HCT116 (cell line): ENCODE results near the gene PPM1H. TPM values are rescaled to one million over a fixed set of nuclear protein-coding genes. Genes with fewer than 3 reads are reported as not detected.

Experiments
- ATAC-seq: fragments of 200-7000 bp; cut with Tn5 transposase; 2 replicates; pipeline ENCODE4 v1.9.1; 2020; ENCODE audit warnings: mild to moderate bottlenecking, moderate library complexity
- BruUV-seq: library from RNA; stranded (reverse); fragments of 400-500 nt; replicated peaks from 2 replicates; lab custom pipeline; 2021; lab: Mats Ljungman, UMichigan
- CTCF ChIA-PET: fragments of 300-600 bp; sonication (Branson Sonifier 250); formaldehyde crosslinking; loops from one replicate; lab custom pipeline; 2021; ENCODE audit warnings: antibody characterized with exemption; lab: Charles Lee
- POLR2A ChIA-PET: fragments of 300-600, 350-600 bp; sonication (Branson Sonifier 250); formaldehyde crosslinking; loops from one replicate; lab custom pipeline; 2021; ENCODE audit warnings: antibody characterized with exemption; lab: Charles Lee
- RAD21 ChIA-PET, 2 experiments: fragments of 300-600 bp; sonication (Branson Sonifier 250); formaldehyde crosslinking; loops; one replicate each; lab custom pipeline; 2023; ENCODE audit warnings: low total read pairs in 2 of 2; ENCODE audit not compliant: uncharacterized antibody in 2 of 2, unreplicated experiment in 2 of 2, low non-redundant PET in 1 of 2; lab: Charles Lee
- DNase-seq: peaks from one replicate; pipeline ENCODE4 v3.0.0-alpha.2; 2010; ENCODE audit warnings: low read depth, low spot score
- H2AFZ ChIP-seq: fragments of 200-600 bp; shearing (Covaris generic), sonication (generic); 2 replicates; pipeline ENCODE4 v1.6.1; 2017; ENCODE audit warnings: low read depth, mixed run types, mixed read lengths, antibody characterized with exemption, low read length; ENCODE audit not compliant: poor library complexity, severe bottlenecking
- H3K27ac ChIP-seq: 2 replicates; pipeline ENCODE4 v1.5.1; 2012; ENCODE audit warnings: low read depth, low read length
- H3K27me3 ChIP-seq: fragments of 200-600 bp; sonication (generic); 2 replicates; pipeline ENCODE4 v1.6.1; 2016; ENCODE audit warnings: mixed run types, low read length, mixed read lengths; ENCODE audit not compliant: insufficient read depth
- H3K36me3 ChIP-seq, 2 experiments: fragments of 200-500 bp in 1 of 2; fragments of 200-600 bp in 1 of 2; sonication (Bioruptor generic) in 1 of 2; sonication (generic) in 1 of 2; 2 replicates each; pipeline versions ENCODE4 v1.5.1 to v1.6.1; 2014 to 2016; ENCODE audit warnings: low read length in 2 of 2, inconsistent platforms in 1 of 2, mixed read lengths in 1 of 2, mixed run types in 1 of 2; ENCODE audit not compliant: insufficient read depth in 2 of 2, control insufficient read depth in 1 of 2
- H3K4me1 ChIP-seq, 2 experiments: fragments of 200-600 bp in 1 of 2; sonication (generic) in 1 of 2; 2 replicates each; pipeline versions ENCODE4 v1.5.1 to v1.6.1; 2012 to 2017; ENCODE audit warnings: low read length in 2 of 2, inconsistent platforms in 1 of 2, mild to moderate bottlenecking in 1 of 2, mixed read lengths in 1 of 2, mixed run types in 1 of 2, moderate library complexity in 1 of 2; ENCODE audit not compliant: insufficient read depth in 2 of 2, control insufficient read depth in 1 of 2
- H3K4me2 ChIP-seq: fragments of 200-600 bp; sonication (generic); 2 replicates; pipeline ENCODE4 v1.6.1; 2017; ENCODE audit warnings: mixed run types, low read length, mixed read lengths
- H3K4me3 ChIP-seq, 2 experiments: fragments of 200-600 bp in 1 of 2; sonication (generic) in 1 of 2; replicated peaks in 1 of 2; 2 replicates each; pipeline ENCODE4 v1.5.1; 2011 to 2016; ENCODE audit warnings: low read length in 2 of 2, control low read depth in 1 of 2, low read depth in 1 of 2, mild to moderate bottlenecking in 1 of 2, mixed read lengths in 1 of 2, mixed run types in 1 of 2
- H3K79me2 ChIP-seq: fragments of 200-600 bp; sonication (generic); 2 replicates; pipeline ENCODE4 v1.6.1; 2017; ENCODE audit warnings: mild to moderate bottlenecking, mixed run types, low read length, moderate library complexity, mixed read lengths; ENCODE audit not compliant: insufficient read depth
- H3K9ac ChIP-seq: fragments of 200-600 bp; sonication (generic); 2 replicates; pipeline ENCODE4 v1.6.1; 2016; ENCODE audit warnings: low read length, mixed read lengths
- H3K9me2 ChIP-seq: fragments of 200-600 bp; sonication (generic), shearing (Covaris generic); 2 replicates; pipeline ENCODE4 v1.6.1; 2017; ENCODE audit warnings: mixed run types, mild to moderate bottlenecking, moderate library complexity; ENCODE audit not compliant: insufficient read depth
- H3K9me3 ChIP-seq, 2 experiments: fragments of 200-500 bp in 1 of 2; fragments of 200-600 bp in 1 of 2; sonication (Bioruptor generic) in 1 of 2; sonication (generic) in 1 of 2; 2 replicates each; pipeline ENCODE4 v1.6.1; 2014 to 2017; ENCODE audit warnings: low read length in 2 of 2, mixed read lengths in 2 of 2, inconsistent platforms in 1 of 2, low read depth in 1 of 2, mild to moderate bottlenecking in 1 of 2, mixed run types in 1 of 2, moderate library complexity in 1 of 2; ENCODE audit not compliant: control insufficient read depth in 1 of 2, insufficient read depth in 1 of 2
- H4K20me1 ChIP-seq: fragments of 200-600 bp; sonication (generic), shearing (Covaris generic); 2 replicates; pipeline ENCODE4 v1.6.1; 2017; ENCODE audit warnings: mixed run types, mild to moderate bottlenecking, moderate library complexity; ENCODE audit not compliant: insufficient read depth
- CEBPB ChIP-seq: IDR thresholded peaks from 2 replicates; pipeline ENCODE4 v1.6.1; 2012; ENCODE audit warnings: low read depth
- EGR1 ChIP-seq: IDR thresholded peaks from 2 replicates; pipeline ENCODE4 v1.6.1; 2012; ENCODE audit warnings: low read depth
- ELF1 ChIP-seq: IDR thresholded peaks from 2 replicates; pipeline ENCODE4 v1.6.1; 2012; ENCODE audit warnings: low read depth, borderline replicate concordance
- EZH2phosphoT487 ChIP-seq: fragments of 200-600 bp; IDR thresholded peaks from 2 replicates; pipeline ENCODE4 v1.6.1; 2018; ENCODE audit warnings: antibody characterized with exemption, borderline replicate concordance
- FOSL1 ChIP-seq: IDR thresholded peaks from 2 replicates; pipeline ENCODE4 v1.6.1; 2012; ENCODE audit warnings: low read depth
- POLR2AphosphoS5 ChIP-seq: IDR thresholded peaks from 2 replicates; pipeline ENCODE4 v1.6.1; 2011; ENCODE audit warnings: mild to moderate bottlenecking, low read depth, low read length, moderate library complexity
- SIN3A ChIP-seq: IDR thresholded peaks from 2 replicates; pipeline ENCODE4 v1.6.1; 2012; ENCODE audit warnings: low read depth
- SP1 ChIP-seq: IDR thresholded peaks from 2 replicates; pipeline ENCODE4 v1.6.1; 2012; ENCODE audit warnings: low read depth
- SRF ChIP-seq: IDR thresholded peaks from 2 replicates; pipeline ENCODE4 v1.6.1; 2012; ENCODE audit warnings: low read depth
- TCF7L2 ChIP-seq: IDR thresholded peaks from 2 replicates; pipeline ENCODE4 v1.7.0; 2011; ENCODE audit warnings: borderline replicate concordance, inconsistent platforms; ENCODE audit not compliant: insufficient read depth, insufficient read length; ENCODE audit errors: extremely low read depth
- YY1 ChIP-seq: IDR thresholded peaks from 2 replicates; pipeline ENCODE4 v1.6.1; 2011; ENCODE audit warnings: low read length, low read depth, moderate library complexity, mild to moderate bottlenecking; ENCODE audit not compliant: insufficient replicate concordance; ENCODE audit errors: extremely low read depth
- ZFX ChIP-seq: fragments of 450-650 bp; IDR thresholded peaks from 2 replicates; pipeline ENCODE4 v1.6.1; 2017
- ZNF274 ChIP-seq: fragments of 200-500 bp; sonication (Bioruptor generic); IDR thresholded peaks from 2 replicates; pipeline ENCODE4 v1.6.1; 2014; ENCODE audit warnings: mild to moderate bottlenecking, low read depth, low read length, inconsistent platforms
- intact Hi-C: fragments of 100-400 bp; cut with micrococcal nuclease; formaldehyde crosslinking; loops from 2 replicates; pipeline ENCODE4 v1.10.0; 2022
- total RNA-seq: library from RNA; stranded (reverse); gene quantifications from one replicate; pipeline ENCODE4 v1.2.1, GENCODE V29; 2021; ENCODE audit not compliant: unreplicated experiment
- TF ChIP-seq, protein P1 (sequence below): IDR thresholded peaks from 2 replicates; pipeline ENCODE4 v1.6.1; 2012; ENCODE audit warnings: low read depth
- TF ChIP-seq, protein P2 (sequence below): IDR thresholded peaks from 2 replicates; pipeline ENCODE4 v1.6.1; 2011; ENCODE audit warnings: mild to moderate bottlenecking, low read length, moderate library complexity; ENCODE audit not compliant: insufficient replicate concordance; ENCODE audit errors: extremely low read depth
- TF ChIP-seq, protein P3 (sequence below), 3 experiments: fragments of 200-600 bp in 1 of 3; sonication (generic) in 1 of 3; IDR thresholded peaks in 2 of 3; conservative IDR thresholded peaks in 1 of 3; 2 replicates each; pipeline ENCODE4 v1.5.1; 2012 to 2017; ENCODE audit warnings: low read depth in 2 of 3, low read length in 2 of 3, antibody characterized with exemption in 1 of 3, borderline replicate concordance in 1 of 3, control low read depth in 1 of 3, mild to moderate bottlenecking in 1 of 3, mixed read lengths in 1 of 3, mixed run types in 1 of 3, moderate library complexity in 1 of 3; ENCODE audit not compliant: insufficient read depth in 1 of 3
- TF ChIP-seq, protein P4 (sequence below): IDR thresholded peaks from 2 replicates; pipeline ENCODE4 v1.6.1; 2012

PPM1H gene
- total RNA-seq, 1 experiment from 2014 or later = 8.0 TPM

DNA sequence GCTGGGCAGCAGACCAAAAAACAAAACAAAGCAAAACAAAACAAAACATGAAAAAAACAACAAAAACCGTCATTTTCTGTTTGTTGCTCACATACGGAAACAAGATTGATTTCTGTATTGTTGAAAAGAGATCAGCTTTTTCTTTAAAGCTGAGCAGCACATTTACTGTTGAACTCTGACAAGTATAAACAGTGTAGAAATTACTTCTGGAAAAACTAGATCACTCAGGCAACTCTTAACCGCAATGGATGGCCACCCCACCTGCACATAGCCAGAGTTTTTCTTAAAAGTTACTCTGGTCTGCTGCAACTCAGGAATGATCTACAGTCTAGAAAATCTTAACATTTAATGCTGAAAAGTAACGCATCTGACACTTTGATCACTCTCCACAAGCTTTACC lies 80.9 kb downstream of the PPM1H start (continued):
- TF ChIP-seq, protein P1, sequence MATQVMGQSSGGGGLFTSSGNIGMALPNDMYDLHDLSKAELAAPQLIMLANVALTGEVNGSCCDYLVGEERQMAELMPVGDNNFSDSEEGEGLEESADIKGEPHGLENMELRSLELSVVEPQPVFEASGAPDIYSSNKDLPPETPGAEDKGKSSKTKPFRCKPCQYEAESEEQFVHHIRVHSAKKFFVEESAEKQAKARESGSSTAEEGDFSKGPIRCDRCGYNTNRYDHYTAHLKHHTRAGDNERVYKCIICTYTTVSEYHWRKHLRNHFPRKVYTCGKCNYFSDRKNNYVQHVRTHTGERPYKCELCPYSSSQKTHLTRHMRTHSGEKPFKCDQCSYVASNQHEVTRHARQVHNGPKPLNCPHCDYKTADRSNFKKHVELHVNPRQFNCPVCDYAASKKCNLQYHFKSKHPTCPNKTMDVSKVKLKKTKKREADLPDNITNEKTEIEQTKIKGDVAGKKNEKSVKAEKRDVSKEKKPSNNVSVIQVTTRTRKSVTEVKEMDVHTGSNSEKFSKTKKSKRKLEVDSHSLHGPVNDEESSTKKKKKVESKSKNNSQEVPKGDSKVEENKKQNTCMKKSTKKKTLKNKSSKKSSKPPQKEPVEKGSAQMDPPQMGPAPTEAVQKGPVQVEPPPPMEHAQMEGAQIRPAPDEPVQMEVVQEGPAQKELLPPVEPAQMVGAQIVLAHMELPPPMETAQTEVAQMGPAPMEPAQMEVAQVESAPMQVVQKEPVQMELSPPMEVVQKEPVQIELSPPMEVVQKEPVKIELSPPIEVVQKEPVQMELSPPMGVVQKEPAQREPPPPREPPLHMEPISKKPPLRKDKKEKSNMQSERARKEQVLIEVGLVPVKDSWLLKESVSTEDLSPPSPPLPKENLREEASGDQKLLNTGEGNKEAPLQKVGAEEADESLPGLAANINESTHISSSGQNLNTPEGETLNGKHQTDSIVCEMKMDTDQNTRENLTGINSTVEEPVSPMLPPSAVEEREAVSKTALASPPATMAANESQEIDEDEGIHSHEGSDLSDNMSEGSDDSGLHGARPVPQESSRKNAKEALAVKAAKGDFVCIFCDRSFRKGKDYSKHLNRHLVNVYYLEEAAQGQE = no peak
- TF ChIP-seq SIN3A (no peak), ZNF274 (no peak), ZFX (no peak), EZH2phosphoT487 (no peak)
- TF ChIP-seq, all 23 proteins: peak for 0

DNA sequence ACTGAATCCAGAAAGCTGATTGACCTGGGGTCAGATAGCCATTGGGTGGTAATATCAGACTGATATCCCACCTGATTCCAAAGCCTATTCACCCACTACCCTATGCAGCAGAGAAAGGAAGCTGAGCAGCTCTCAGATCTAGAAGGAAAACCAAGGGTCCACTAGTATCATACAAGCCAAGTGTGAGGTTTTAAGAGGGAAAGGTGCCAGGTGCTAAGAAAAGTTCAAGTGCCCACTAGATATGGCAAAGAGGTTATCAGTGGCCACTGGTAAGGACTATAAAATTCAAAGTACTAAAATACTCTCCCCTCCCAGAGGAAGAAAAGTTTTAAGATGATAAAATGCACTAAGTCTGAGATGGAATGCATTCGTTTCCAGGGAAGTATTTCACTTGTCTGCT lies 85.6 kb downstream of the PPM1H start:
- peaks cover 9 to 13% of the 10 kb centered on the region in 2 experiments for H3K4me1 ChIP-seq
- H2AFZ ChIP-seq = no peak overlapping the region
- H3K4me2 ChIP-seq = no peak overlapping the region
- H3K27me3 ChIP-seq = no peaks in the 10 kb centered on the region
- POLR2A ChIA-PET = no interaction called here
- intact Hi-C loops = no loop called here
- TF ChIP-seq FOSL1 (no peak), YY1 (no peak), SRF (no peak), POLR2AphosphoS5 (no peak), TCF7L2 (no peak), CEBPB (no peak), EGR1 (no peak), SP1 (no peak), ELF1 (no peak), EZH2phosphoT487 (no peak)
- TF ChIP-seq, protein P2, sequence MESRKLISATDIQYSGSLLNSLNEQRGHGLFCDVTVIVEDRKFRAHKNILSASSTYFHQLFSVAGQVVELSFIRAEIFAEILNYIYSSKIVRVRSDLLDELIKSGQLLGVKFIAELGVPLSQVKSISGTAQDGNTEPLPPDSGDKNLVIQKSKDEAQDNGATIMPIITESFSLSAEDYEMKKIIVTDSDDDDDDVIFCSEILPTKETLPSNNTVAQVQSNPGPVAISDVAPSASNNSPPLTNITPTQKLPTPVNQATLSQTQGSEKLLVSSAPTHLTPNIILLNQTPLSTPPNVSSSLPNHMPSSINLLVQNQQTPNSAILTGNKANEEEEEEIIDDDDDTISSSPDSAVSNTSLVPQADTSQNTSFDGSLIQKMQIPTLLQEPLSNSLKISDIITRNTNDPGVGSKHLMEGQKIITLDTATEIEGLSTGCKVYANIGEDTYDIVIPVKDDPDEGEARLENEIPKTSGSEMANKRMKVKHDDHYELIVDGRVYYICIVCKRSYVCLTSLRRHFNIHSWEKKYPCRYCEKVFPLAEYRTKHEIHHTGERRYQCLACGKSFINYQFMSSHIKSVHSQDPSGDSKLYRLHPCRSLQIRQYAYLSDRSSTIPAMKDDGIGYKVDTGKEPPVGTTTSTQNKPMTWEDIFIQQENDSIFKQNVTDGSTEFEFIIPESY = no peak
- TF ChIP-seq, protein P3, sequence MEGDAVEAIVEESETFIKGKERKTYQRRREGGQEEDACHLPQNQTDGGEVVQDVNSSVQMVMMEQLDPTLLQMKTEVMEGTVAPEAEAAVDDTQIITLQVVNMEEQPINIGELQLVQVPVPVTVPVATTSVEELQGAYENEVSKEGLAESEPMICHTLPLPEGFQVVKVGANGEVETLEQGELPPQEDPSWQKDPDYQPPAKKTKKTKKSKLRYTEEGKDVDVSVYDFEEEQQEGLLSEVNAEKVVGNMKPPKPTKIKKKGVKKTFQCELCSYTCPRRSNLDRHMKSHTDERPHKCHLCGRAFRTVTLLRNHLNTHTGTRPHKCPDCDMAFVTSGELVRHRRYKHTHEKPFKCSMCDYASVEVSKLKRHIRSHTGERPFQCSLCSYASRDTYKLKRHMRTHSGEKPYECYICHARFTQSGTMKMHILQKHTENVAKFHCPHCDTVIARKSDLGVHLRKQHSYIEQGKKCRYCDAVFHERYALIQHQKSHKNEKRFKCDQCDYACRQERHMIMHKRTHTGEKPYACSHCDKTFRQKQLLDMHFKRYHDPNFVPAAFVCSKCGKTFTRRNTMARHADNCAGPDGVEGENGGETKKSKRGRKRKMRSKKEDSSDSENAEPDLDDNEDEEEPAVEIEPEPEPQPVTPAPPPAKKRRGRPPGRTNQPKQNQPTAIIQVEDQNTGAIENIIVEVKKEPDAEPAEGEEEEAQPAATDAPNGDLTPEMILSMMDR (IDR thresholded peaks at IDR 0.05 in 2 of 3, conservative IDR thresholded peaks at IDR 0.05 in 1 of 3; ENCODE audit: borderline replicate concordance in 1 of 3, insufficient read depth in 1 of 3, low read depth in 2 of 3, low read length in 2 of 3) = no peak
- TF ChIP-seq, protein P4, sequence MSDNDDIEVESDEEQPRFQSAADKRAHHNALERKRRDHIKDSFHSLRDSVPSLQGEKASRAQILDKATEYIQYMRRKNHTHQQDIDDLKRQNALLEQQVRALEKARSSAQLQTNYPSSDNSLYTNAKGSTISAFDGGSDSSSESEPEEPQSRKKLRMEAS = no peak
- CTCF ChIA-PET = no interaction called here
- DNase-seq = no peak
- RAD21 ChIA-PET = no interaction called here
- no peak overlapping the region for H3K27ac ChIP-seq
- no peak overlapping the region for H3K4me3 ChIP-seq
- no peaks in the 10 kb centered on the region for H3K79me2 ChIP-seq
- H4K20me1 ChIP-seq = no peaks in the 10 kb centered on the region
- H3K9me2 ChIP-seq = no peaks in the 10 kb centered on the region
- H3K9ac ChIP-seq = no peak overlapping the region
- no peaks in the 10 kb centered on the region for H3K9me3 ChIP-seq
- no TSS peak for BruUV-seq
- no peak for ATAC-seq
- no peaks in the 10 kb centered on the region for H3K36me3 ChIP-seq
